H54 (cell line): ENCODE data around the gene ACOT11.

Experiments used
- DNase-seq: peaks from one replicate; pipeline ENCODE4 v3.0.0; 2011; ENCODE audit warnings: low spot score, mixed read lengths; ENCODE audit not compliant: insufficient read length
- FAIRE-seq: peaks from 3 replicates; lab custom pipeline; 2011; peaks lifted over from hg19 to GRCh38; lab: Jason Lieb, UNC
- POLR2A ChIP-seq: IDR thresholded peaks from 2 replicates; pipeline ENCODE4 v1.6.1; 2011; ENCODE audit warnings: low read depth, mild to moderate bottlenecking, low read length

Gene ACOT11

GRCh38 chr1:54607821-54608565 lies 60.0 kb downstream of the ACOT11 start:
- FAIRE-seq (no peak), DNase-seq (no peak)
- TF ChIP-seq POLR2A = no peak

GRCh38 chr1:54608566-54609230 lies 60.7 kb downstream of the ACOT11 start:
- DNase-seq = no peak
- FAIRE-seq = no peak
- no peak for TF ChIP-seq POLR2A

- DNase-seq (no peak), FAIRE-seq (no peak)
- TF ChIP-seq POLR2A = no peak
These were observed 61.4 kb downstream of the ACOT11 start for GRCh38 chr1:54609301-54609921.

GRCh38 chr1:54610048-54610447 lies 62.0 kb downstream of the ACOT11 start:
- no peak for FAIRE-seq
- DNase-seq = no peak
- TF ChIP-seq POLR2A = no peak

- DNase-seq = no peak
- FAIRE-seq = no peak
- TF ChIP-seq POLR2A = no peak
These were observed 62.9 kb downstream of the ACOT11 start for GRCh38 chr1:54610601-54611580.

GRCh38 chr1:54611621-54612020 lies 63.6 kb downstream of the ACOT11 start:
- FAIRE-seq (no peak), DNase-seq (no peak)
- no peak for TF ChIP-seq POLR2A

- FAIRE-seq (no peak), DNase-seq (no peak)
- TF ChIP-seq POLR2A = no peak
These were observed 66.0 kb downstream of the ACOT11 start for GRCh38 chr1:54614024-54614423.

- FAIRE-seq (no peak), DNase-seq (no peak)
- no peak for TF ChIP-seq POLR2A
These were observed 66.5 kb downstream of the ACOT11 start for GRCh38 chr1:54614563-54614962.

GRCh38 chr1:54615531-54616279 lies 67.7 kb downstream of the ACOT11 start:
- no peak for FAIRE-seq

GRCh38 chr1:54619749-54620148 lies 71.7 kb downstream of the ACOT11 start:
- TF ChIP-seq POLR2A = no peak
- FAIRE-seq (no peak), DNase-seq (no peak)

More at GRCh38 chr1:54615531-54616279, 67.7 kb downstream of the ACOT11 start:
- no peak for TF ChIP-seq POLR2A
- DNase-seq = no peak

GRCh38 chr1:54623216-54624007 lies 75.4 kb downstream of the ACOT11 start, which contains the start of gene FAM151A:
TSS of gene FAM151A (minus strand) at chr1:54623525. CDS start at chr1:54623395, 130 bp downstream.
- TF ChIP-seq POLR2A = no peak
- FAIRE-seq (no peak), DNase-seq (no peak)
